ENCODE data around the gene PCBP3.

- TF ChIP-seq CTCF (IDR thresholded peaks at IDR 0.05) (no peak), EZH2 (IDR thresholded peaks at IDR 0.05) (peak; percentile 29), EZH2phosphoT487 (IDR thresholded peaks at IDR 0.05) (peak; percentile 47)
Measured at GRCh38 chr21:45974073-45975019, 330.8 kb downstream of the PCBP3 start.
